ENCODE data around the gene TMEM243. TPM values are rescaled to one million over a fixed set of nuclear protein-coding genes. Genes with fewer than 3 reads are reported as not detected.

Gene TMEM243
- total and polyA plus RNA-seq, 2 donors (not counting 3 experiments of a cell fraction or from before 2014, with no cell fraction given): 26.9 to 28.8 TPM

- Histone ChIP-seq H3K9me3 (replicated peaks; ENCODE audit: control insufficient read depth, insufficient read depth, low read length) (no peaks in the 10 kb centered on the region), H3K9me1 (replicated peaks; ENCODE audit: control insufficient read depth, extremely low read depth, insufficient read depth, low read length) (no peaks in the 10 kb centered on the region), H3K9ac (replicated peaks; ENCODE audit: extremely low read depth, insufficient read depth, low read length) (no peak overlapping the region), H4K20me1 (replicated peaks; ENCODE audit: control insufficient read depth, extremely low read depth, insufficient read depth, low read length) (no peaks in the 10 kb centered on the region), H3K4me2 (ENCODE audit: insufficient read depth, low read length) (no peak overlapping the region), H2AFZ (ENCODE audit: low read depth, low read length) (no peak overlapping the region), H3K27ac (ENCODE audit: insufficient read depth, low read depth, low read length) (no peak overlapping the region), H3K27me3 (ENCODE audit: control insufficient read depth in 2 of 2, insufficient read depth in 2 of 2, low read length in 2 of 2) (no peaks in the 10 kb centered on the region), H3K4me1 (ENCODE audit: control insufficient read depth, extremely low read depth, insufficient read depth, low read length) (no peaks in the 10 kb centered on the region), H3K36me3 (ENCODE audit: control insufficient read depth in 2 of 2, extremely low read depth in 1 of 2, insufficient read depth in 2 of 2, low read length in 2 of 2) (peaks cover 25 to 67% of the 10 kb centered on the region in 2 experiments), H3K79me2 (ENCODE audit: control insufficient read depth, insufficient read depth, low read length) (peaks cover 4% of the 10 kb centered on the region), H3K4me3 (replicated peaks in 1 of 3; ENCODE audit: insufficient read depth in 1 of 3, low read depth in 1 of 3, low read length in 3 of 3) (no peak overlapping the region)
- ChIA-PET CTCF (no interaction called here), POLR2A (no interaction called here)
- dilution Hi-C loops (cut with MboI; ENCODE audit: extremely low pct_ligation_motif_present, low sequenced_read_pairs): no loop called here
- intact Hi-C loops (cut with micrococcal nuclease): loop anchor here (2.0 kb wide), 1 partner anchor 24 kb away; no protein-coding TSS in a partner anchor
- no peak for DNase-seq (ENCODE audit: low read depth, low spot score)
- BruUV-seq (replicated peaks): no TSS peak
- FAIRE-seq: no peak
- TF ChIP-seq, protein P1, sequence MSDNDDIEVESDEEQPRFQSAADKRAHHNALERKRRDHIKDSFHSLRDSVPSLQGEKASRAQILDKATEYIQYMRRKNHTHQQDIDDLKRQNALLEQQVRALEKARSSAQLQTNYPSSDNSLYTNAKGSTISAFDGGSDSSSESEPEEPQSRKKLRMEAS (IDR thresholded peaks at IDR 0.05; ENCODE audit: insufficient read depth, insufficient read length): no peak
- no peak for TF ChIP-seq JUN (IDR thresholded peaks at IDR 0.05; ENCODE audit: borderline replicate concordance, insufficient read depth, insufficient read length, low read depth)
- TF ChIP-seq MYC (IDR thresholded peaks at IDR 0.05; ENCODE audit: low read depth, low read length): no peak
- no peak for TF ChIP-seq EZH2 (IDR thresholded peaks at IDR 0.05; ENCODE audit: borderline replicate concordance, low read depth, low read length, severe bottlenecking)
- TF ChIP-seq POLR2AphosphoS5 (IDR thresholded peaks at IDR 0.05; ENCODE audit: insufficient read depth, low read depth, low read length): no peak
- no peak for TF ChIP-seq POLR2A (IDR thresholded peaks at IDR 0.05; ENCODE audit: low read depth, low read length)
- no peak for TF ChIP-seq GATA2 (IDR thresholded peaks at IDR 0.05; ENCODE audit: insufficient read depth, insufficient read length, low read depth, low read length)
- TF ChIP-seq, protein P2, sequence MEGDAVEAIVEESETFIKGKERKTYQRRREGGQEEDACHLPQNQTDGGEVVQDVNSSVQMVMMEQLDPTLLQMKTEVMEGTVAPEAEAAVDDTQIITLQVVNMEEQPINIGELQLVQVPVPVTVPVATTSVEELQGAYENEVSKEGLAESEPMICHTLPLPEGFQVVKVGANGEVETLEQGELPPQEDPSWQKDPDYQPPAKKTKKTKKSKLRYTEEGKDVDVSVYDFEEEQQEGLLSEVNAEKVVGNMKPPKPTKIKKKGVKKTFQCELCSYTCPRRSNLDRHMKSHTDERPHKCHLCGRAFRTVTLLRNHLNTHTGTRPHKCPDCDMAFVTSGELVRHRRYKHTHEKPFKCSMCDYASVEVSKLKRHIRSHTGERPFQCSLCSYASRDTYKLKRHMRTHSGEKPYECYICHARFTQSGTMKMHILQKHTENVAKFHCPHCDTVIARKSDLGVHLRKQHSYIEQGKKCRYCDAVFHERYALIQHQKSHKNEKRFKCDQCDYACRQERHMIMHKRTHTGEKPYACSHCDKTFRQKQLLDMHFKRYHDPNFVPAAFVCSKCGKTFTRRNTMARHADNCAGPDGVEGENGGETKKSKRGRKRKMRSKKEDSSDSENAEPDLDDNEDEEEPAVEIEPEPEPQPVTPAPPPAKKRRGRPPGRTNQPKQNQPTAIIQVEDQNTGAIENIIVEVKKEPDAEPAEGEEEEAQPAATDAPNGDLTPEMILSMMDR (IDR thresholded peaks at IDR 0.05; ENCODE audit: extremely low read depth in 1 of 2, insufficient read depth in 1 of 2, low read depth in 1 of 2, low read length in 2 of 2): no peak
- no peak for TF ChIP-seq FOS (IDR thresholded peaks at IDR 0.05; ENCODE audit: borderline replicate concordance, insufficient read depth, low read length)
These were observed 48.7 kb downstream of the TMEM243 start for GRCh38 chr7:87170828-87171227.

Data from endothelial cell of umbilical vein (primary cell).